Spleen (tissue), 11 donors: ENCODE data around the gene VGLL4. TPM values are rescaled to one million over a fixed set of nuclear protein-coding genes. Genes with fewer than 3 reads are reported as not detected.
A peak's percentile ranks its signal among the peaks of the same experiment; 100 is the strongest.

Experiments
- DNase-seq: peaks from one replicate; pipeline ENCODE4 v3.0.0-alpha.2; 2020
- H3K27ac ChIP-seq, 8 donors: fragments of 200-600 bp; sonication (generic) in 7 of 8; 1 replicate in 4 of 8; 2 replicates in 4 of 8; pipeline versions ENCODE4 v1.5.0 to v1.8.0; 2016 to 2021; ENCODE audit warnings: inconsistent platforms in 4 of 8, mild to moderate bottlenecking in 4 of 8, moderate library complexity in 1 of 8
- H3K27me3 ChIP-seq, 7 donors: fragments of 200-600 bp; sonication (generic) in 6 of 7; replicated peaks in 1 of 7; 1 replicate in 4 of 7; 2 replicates in 3 of 7; pipeline versions ENCODE4 v1.5.0 to v1.8.0; 2016 to 2021; ENCODE audit warnings: inconsistent platforms in 3 of 7, mild to moderate bottlenecking in 1 of 7
- H3K36me3 ChIP-seq, 6 donors: fragments of 200-600 bp; sonication (generic) in 5 of 6; 1 replicate in 4 of 6; 2 replicates in 2 of 6; pipeline versions ENCODE4 v1.5.0 to v1.8.0; 2016 to 2021; ENCODE audit warnings: inconsistent platforms in 2 of 6
- H3K4me1 ChIP-seq, 6 donors: fragments of 200-600 bp; sonication (generic) in 5 of 6; 1 replicate in 3 of 6; 2 replicates in 3 of 6; pipeline versions ENCODE4 v1.5.0 to v1.8.0; 2016 to 2021; ENCODE audit warnings: inconsistent platforms in 3 of 6
- H3K4me3 ChIP-seq, 8 donors: fragments of 200-600 bp; sonication (generic) in 7 of 8; 1 replicate in 4 of 8; 2 replicates in 4 of 8; pipeline versions ENCODE4 v1.5.0 to v1.8.0; 2016 to 2021; ENCODE audit warnings: inconsistent platforms in 4 of 8, mild to moderate bottlenecking in 4 of 8, moderate library complexity in 2 of 8
- H3K9me3 ChIP-seq, 8 donors: fragments of 200-600 bp; sonication (generic) in 7 of 8; 1 replicate in 4 of 8; 2 replicates in 4 of 8; pipeline versions ENCODE4 v1.5.0 to v1.8.0; 2016 to 2021; ENCODE audit warnings: inconsistent platforms in 4 of 8
- POLR2A ChIP-seq, 3 donors: fragments of 450-650 bp; IDR thresholded peaks; one replicate each; pipeline ENCODE4 v1.5.1; 2017; ENCODE audit warnings: antibody characterized with exemption in 3 of 3, mild to moderate bottlenecking in 1 of 3
- POLR2AphosphoS5 ChIP-seq, 3 donors: sonication (generic); formaldehyde crosslinking; IDR thresholded peaks; one replicate each; pipeline ENCODE4 v1.5.1; 2017; ENCODE audit warnings: antibody characterized with exemption in 3 of 3
- WGBS, 5 donors: extraction: QIAGEN DNeasy Blood & Tissue Kit in 3 of 5; methylation state at CpG; one replicate each; pipeline versions ENCODE4 v1.1.5 to v1.1.7; 2013 to 2018; 5-methylcytosine and 5-hydroxymethylcytosine counted together
- intact Hi-C: fragments of 100-400 bp; cut with DNase I; formaldehyde crosslinking; loops from one replicate; pipeline ENCODE4 v1.15.0; 2023; ENCODE audit warnings: low total_unique reads
- polyA plus RNA-seq, 3 donors: library from polyadenylated mRNA; stranded (reverse); fragments of 200-250 nt; gene quantifications; one replicate each; pipeline ENCODE4 v1.2.1, GENCODE V29; 2013
- total RNA-seq, 7 donors: library from RNA; depleted of rRNA in 3 of 7; stranded (reverse); fragments of >200 nt in 3 of 7; fragmentation: NEBNext Ultra II Directional in 4 of 7; extraction: Animal tissue kit (Norgen Biotek cat#: 25700) in 4 of 7; gene quantifications; one replicate each; pipeline versions ENCODE4 v1.1.0 to v1.2.1, GENCODE V29; 2016 to 2021
- TF ChIP-seq, protein P1 (sequence below), 11 experiments: fragments of 200-600 bp in 7 of 11; fragments of 450-650 bp in 4 of 11; sonication (generic) in 4 of 11; IDR thresholded peaks in 8 of 11; conservative IDR thresholded peaks in 3 of 11; 1 replicate in 7 of 11; 2 replicates in 4 of 11; pipeline versions ENCODE4 v1.4.0 to v1.8.0; 2016 to 2021; ENCODE audit warnings: antibody characterized with exemption in 11 of 11, inconsistent platforms in 4 of 11, mild to moderate bottlenecking in 1 of 11
- donor health status: healthy with polysubstance abuse.
- donor health status: DM: no; HTN: no; CAD: no; lungs with moderate emphysema.
- donor health status: DM: no; HTN: no; CAD: no.
- donor health status: Bipolar disorder and iron deficiency.
- donor health status: healthy.
- donor health status: DM: no; HTN: no; CAD: no.
- donor health status: DM: yes; HTN: yes; CAD: no.

Gene VGLL4
- total and polyA plus RNA-seq, 10 donors: 13.5 to 80.2 (median 50.8) TPM

DNA sequence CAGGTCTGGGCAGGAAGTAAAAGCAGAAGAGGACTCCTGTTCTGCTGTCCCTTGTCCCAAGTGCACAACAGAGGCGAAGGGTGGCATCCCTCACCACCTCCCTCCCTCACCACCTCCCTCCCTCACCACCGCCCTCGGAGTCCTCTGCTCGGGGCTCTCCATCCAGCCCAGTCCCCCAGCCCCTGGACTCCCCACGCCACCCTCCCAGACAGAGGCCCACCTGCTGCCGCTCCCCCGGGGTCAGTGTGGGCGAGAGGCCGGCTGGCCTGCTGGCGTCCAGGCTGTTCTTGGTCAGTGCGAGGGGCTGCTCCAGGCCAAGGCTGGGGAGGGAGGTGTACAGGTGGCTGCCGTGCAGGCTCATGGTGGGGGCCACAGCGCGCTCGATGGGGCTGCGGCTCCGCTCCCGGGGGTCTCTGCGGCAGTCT is 79.1 kb downstream of the VGLL4 start:
- intact Hi-C loops: no loop called here
- no peak overlapping the region for H3K27ac ChIP-seq
- H3K27me3 ChIP-seq: no peaks in the 10 kb centered on the region
- peaks cover 0 to 99% (median 34%) of the 10 kb centered on the region in 6 donors for H3K36me3 ChIP-seq
- peak in 1 of 3 donors; percentile 56 for TF ChIP-seq POLR2AphosphoS5 (IDR thresholded peaks at IDR 0.05)
- TF ChIP-seq POLR2A (IDR thresholded peaks at IDR 0.05): no peak
- peak; percentile 61 for DNase-seq
- WGBS, 5 donors: 88 to 96% (median 90%) methylated on average over 14 to 19 of the region's 19 CpGs
- no peaks in the 10 kb centered on the region for H3K9me3 ChIP-seq
- H3K4me1 ChIP-seq: peaks cover 0 to 58% (median 26%) of the 10 kb centered on the region in 6 donors
- H3K4me3 ChIP-seq: no peak overlapping the region

- intact Hi-C loops: no loop called here
- no peak for DNase-seq
- Histone ChIP-seq H3K27me3 (no peaks in the 10 kb centered on the region), H3K4me3 (no peak overlapping the region), H3K9me3 (no peaks in the 10 kb centered on the region), H3K36me3 (peaks cover 0 to 100% (median 41%) of the 10 kb centered on the region in 6 donors), H3K27ac (no peak overlapping the region), H3K4me1 (peaks cover 0 to 58% (median 26%) of the 10 kb centered on the region in 6 donors)
- TF ChIP-seq POLR2AphosphoS5 (IDR thresholded peaks at IDR 0.05) (no peak), POLR2A (IDR thresholded peaks at IDR 0.05) (no peak)
- TF ChIP-seq, protein P1, sequence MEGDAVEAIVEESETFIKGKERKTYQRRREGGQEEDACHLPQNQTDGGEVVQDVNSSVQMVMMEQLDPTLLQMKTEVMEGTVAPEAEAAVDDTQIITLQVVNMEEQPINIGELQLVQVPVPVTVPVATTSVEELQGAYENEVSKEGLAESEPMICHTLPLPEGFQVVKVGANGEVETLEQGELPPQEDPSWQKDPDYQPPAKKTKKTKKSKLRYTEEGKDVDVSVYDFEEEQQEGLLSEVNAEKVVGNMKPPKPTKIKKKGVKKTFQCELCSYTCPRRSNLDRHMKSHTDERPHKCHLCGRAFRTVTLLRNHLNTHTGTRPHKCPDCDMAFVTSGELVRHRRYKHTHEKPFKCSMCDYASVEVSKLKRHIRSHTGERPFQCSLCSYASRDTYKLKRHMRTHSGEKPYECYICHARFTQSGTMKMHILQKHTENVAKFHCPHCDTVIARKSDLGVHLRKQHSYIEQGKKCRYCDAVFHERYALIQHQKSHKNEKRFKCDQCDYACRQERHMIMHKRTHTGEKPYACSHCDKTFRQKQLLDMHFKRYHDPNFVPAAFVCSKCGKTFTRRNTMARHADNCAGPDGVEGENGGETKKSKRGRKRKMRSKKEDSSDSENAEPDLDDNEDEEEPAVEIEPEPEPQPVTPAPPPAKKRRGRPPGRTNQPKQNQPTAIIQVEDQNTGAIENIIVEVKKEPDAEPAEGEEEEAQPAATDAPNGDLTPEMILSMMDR (IDR thresholded peaks at IDR 0.05 in 8 of 11, conservative IDR thresholded peaks at IDR 0.05 in 3 of 11): no peak
- 90 to 96% (median 95%) methylated on average over 7 of the region's 7 CpGs for WGBS, 5 donors
Measured at GRCh38 chr3:11563865-11564185, 79.9 kb downstream of the VGLL4 start.

DNA sequence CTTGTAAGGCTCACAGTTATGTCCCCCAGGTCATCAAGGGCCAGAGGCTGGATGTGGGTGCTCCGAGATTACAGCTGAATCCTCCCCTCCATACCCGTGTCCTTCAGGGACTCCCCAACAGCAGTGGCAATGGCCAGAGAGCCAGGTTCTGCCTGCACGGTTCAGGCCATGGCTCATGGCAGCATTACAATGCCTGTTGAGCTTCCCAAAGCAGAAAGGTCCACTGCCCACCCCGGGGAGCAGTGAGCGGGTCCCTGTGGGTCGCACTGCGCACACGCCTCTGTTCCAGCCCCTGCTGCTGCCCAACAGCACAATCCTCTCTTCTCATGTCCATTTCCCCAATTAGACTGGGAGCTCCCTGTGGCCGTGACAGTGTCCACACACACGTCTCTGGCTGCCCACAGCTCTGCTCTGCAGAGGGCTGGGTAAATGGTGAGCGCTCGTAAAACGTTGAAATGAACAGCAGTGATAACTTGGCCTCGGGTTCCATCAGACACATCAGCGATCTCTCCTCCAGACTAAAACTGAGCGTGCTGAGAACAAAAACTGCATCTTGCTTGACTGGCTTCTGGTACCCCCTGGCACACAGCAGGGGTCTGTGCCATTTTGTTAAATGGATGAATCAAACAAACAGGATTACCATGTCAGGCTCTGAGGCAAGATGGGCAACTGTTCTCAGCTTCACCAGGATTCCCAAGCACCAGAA is 80.4 kb downstream of the VGLL4 start:
- no peak overlapping the region for H3K4me3 ChIP-seq
- DNase-seq: peak; percentile 61
- peaks cover 0 to 53% (median 25%) of the 10 kb centered on the region in 6 donors for H3K4me1 ChIP-seq
- H3K9me3 ChIP-seq: no peaks in the 10 kb centered on the region
- H3K36me3 ChIP-seq: peaks cover 0 to 100% (median 46%) of the 10 kb centered on the region in 6 donors
- H3K27me3 ChIP-seq: no peaks in the 10 kb centered on the region
- intact Hi-C loops: no loop called here
- TF ChIP-seq POLR2AphosphoS5 (IDR thresholded peaks at IDR 0.05) (peak in 2 of 3 donors; percentile 8 to 45), POLR2A (IDR thresholded peaks at IDR 0.05) (no peak)
- TF ChIP-seq, protein P1 (IDR thresholded peaks at IDR 0.05 in 8 of 11, conservative IDR thresholded peaks at IDR 0.05 in 3 of 11): no peak
- no peak overlapping the region for H3K27ac ChIP-seq
- 90 to 96% (median 93%) methylated on average over 14 to 16 of the region's 16 CpGs for WGBS, 5 donors

GRCh38 chr3:11562277-11562881 is 81.3 kb downstream of the VGLL4 start:
- H3K36me3 ChIP-seq: peaks cover 0 to 100% (median 52%) of the 10 kb centered on the region in 6 donors
- intact Hi-C loops: no loop called here
- H3K27ac ChIP-seq: peak overlapping the region in 1 of 8 donors; percentile 3
- 79 to 92% (median 83%) methylated on average over 10 to 17 of the region's 17 CpGs for whole genome bisulfite sequencing, 5 donors
- H3K9me3 ChIP-seq: no peaks in the 10 kb centered on the region
- no peaks in the 10 kb centered on the region for H3K27me3 ChIP-seq
- no peak for TF ChIP-seq POLR2A (IDR thresholded peaks at IDR 0.05)
- peak in 2 of 3 donors; percentile 24 to 60 for TF ChIP-seq POLR2AphosphoS5 (IDR thresholded peaks at IDR 0.05)
- peak; percentile 66 for DNase-seq
- H3K4me1 ChIP-seq: peaks cover 0 to 47% (median 22%) of the 10 kb centered on the region in 6 donors
- no peak overlapping the region for H3K4me3 ChIP-seq

GRCh38 chr3:11560746-11561145 is 83.0 kb downstream of the VGLL4 start:
- Histone ChIP-seq H3K4me1 (peaks cover 0 to 61% (median 22%) of the 10 kb centered on the region in 6 donors), H3K9me3 (no peaks in the 10 kb centered on the region), H3K36me3 (peaks cover 0 to 100% (median 58%) of the 10 kb centered on the region in 6 donors), H3K4me3 (no peak overlapping the region), H3K27me3 (no peaks in the 10 kb centered on the region), H3K27ac (peak overlapping the region in 4 of 8 donors; percentile 5 to 50 (median 20))
- TF ChIP-seq POLR2AphosphoS5 (IDR thresholded peaks at IDR 0.05): peak in 1 of 3 donors; percentile 8
- no peak for TF ChIP-seq POLR2A (IDR thresholded peaks at IDR 0.05)
- 80 to 87% (median 84%) methylated on average over 12 of the region's 12 CpGs for WGBS, 5 donors
- no peak for DNase-seq
- intact Hi-C loops: no loop called here
